HG03025 (cell line): ENCODE results near the gene ABLIM1.

Experiments used
- ATAC-seq: cut with Tn5 transposase; IDR thresholded peaks from one replicate; pipeline ENCODE4 v1.9.1; 2021; ENCODE audit warnings: mild to moderate bottlenecking, moderate library complexity; ENCODE audit not compliant: unreplicated experiment, low FRiP score

ABLIM1 gene

GRCh38 chr10:114400091-114400490 is 258.0 kb downstream of the ABLIM1 start:
- ATAC-seq, result no peak

GRCh38 chr10:114399576-114399975 is 258.5 kb downstream of the ABLIM1 start:
- no peak for ATAC-seq

GRCh38 chr10:114398587-114399331 is 259.3 kb downstream of the ABLIM1 start:
- no peak for ATAC-seq

- no peak for ATAC-seq
Measured at GRCh38 chr10:114397651-114398145, 260.4 kb downstream of the ABLIM1 start.

GRCh38 chr10:114396464-114396863 is 261.6 kb downstream of the ABLIM1 start:
- no peak for ATAC-seq

GRCh38 chr10:114395366-114396022 is 262.6 kb downstream of the ABLIM1 start:
- no peak for ATAC-seq

- ATAC-seq, result no peak
Measured at GRCh38 chr10:114394531-114394930, 263.5 kb downstream of the ABLIM1 start.

GRCh38 chr10:114393886-114394285 is 264.2 kb downstream of the ABLIM1 start:
- ATAC-seq, result no peak

GRCh38 chr10:114393482-114393881 is 264.6 kb downstream of the ABLIM1 start:
- no peak for ATAC-seq

- ATAC-seq, result no peak
Measured at GRCh38 chr10:114392112-114392835, 265.8 kb downstream of the ABLIM1 start.

GRCh38 chr10:114391599-114391998 is 266.5 kb downstream of the ABLIM1 start:
- ATAC-seq, result no peak

- ATAC-seq, result no peak
Measured at GRCh38 chr10:114389426-114389825, 268.6 kb downstream of the ABLIM1 start.

GRCh38 chr10:114388275-114388674 is 269.8 kb downstream of the ABLIM1 start:
- ATAC-seq, result no peak

GRCh38 chr10:114387784-114388183 is 270.3 kb downstream of the ABLIM1 start:
- ATAC-seq, result no peak

- ATAC-seq, result no peak
Measured at GRCh38 chr10:114386452-114386851, 271.6 kb downstream of the ABLIM1 start.

- no peak for ATAC-seq
Measured at GRCh38 chr10:114385557-114385956, 272.5 kb downstream of the ABLIM1 start.

GRCh38 chr10:114384601-114385000 is 273.5 kb downstream of the ABLIM1 start:
- ATAC-seq, result no peak

- ATAC-seq, result no peak
Measured at GRCh38 chr10:114384181-114384580, 273.9 kb downstream of the ABLIM1 start.
